ENCODE measurements around the gene RHOF.

RHOF gene

DNA sequence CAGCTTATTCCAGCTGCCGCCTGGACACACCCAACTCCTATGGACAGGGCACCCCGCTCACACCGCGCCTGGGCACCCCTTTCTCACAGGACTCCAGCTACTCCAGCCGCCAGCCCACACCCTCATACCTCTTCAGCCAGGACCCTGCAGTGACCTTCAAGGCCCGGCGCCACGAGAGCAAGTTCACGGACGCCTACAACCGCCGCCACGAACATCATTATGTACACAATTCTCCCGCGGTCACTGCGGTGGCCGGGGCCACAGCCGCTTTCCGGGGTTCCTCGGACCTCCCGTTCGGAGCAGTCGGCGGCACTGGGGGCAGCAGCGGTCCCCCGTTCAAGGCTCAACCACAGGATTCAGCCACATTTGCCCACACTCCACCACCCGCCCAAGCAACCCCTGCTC, 16.2 kb upstream of the RHOF start:
- WGBS, result 93% methylated on average over 27 of the region's 27 CpGs
- peaks cover 43% of the 10 kb centered on the region for H3K36me3 ChIP-seq (ENCODE audit: insufficient read depth, low read length)
- no peak overlapping the region for H3K9ac ChIP-seq (ENCODE audit: low read depth, low read length)
- H3K27me3 ChIP-seq (ENCODE audit: insufficient read depth, low read length), result no peaks in the 10 kb centered on the region
- H3K27ac ChIP-seq (ENCODE audit: low read depth, low read length), result no peak overlapping the region
- peaks cover 23% of the 10 kb centered on the region for H3K4me1 ChIP-seq (ENCODE audit: insufficient read depth, low read length)
- H3K4me3 ChIP-seq (ENCODE audit: low read length), result no peak overlapping the region
- H3K9me3 ChIP-seq (ENCODE audit: insufficient read depth, low read depth, low read length), result no peaks in the 10 kb centered on the region

DNA sequence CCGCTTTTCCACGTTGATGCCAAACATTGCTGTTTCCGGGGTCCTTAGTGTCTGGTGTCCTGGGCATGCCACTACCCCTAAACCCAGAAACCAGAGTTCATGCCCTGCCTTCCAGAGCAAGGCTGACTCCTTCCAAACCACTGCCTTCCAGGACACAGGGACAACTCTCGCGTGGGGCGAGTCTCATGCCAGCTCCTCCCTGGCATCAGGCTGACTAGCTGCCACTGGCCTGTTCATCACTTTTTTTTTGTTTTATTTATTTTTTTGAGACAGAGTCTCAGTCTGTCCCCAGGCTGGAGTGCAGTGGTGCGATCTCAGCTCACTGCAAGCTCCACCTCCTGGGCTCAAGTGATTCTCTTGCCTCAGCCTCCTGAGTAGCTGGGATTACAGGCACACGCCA, 15.1 kb upstream of the RHOF start:
- no peaks in the 10 kb centered on the region for H3K9me3 ChIP-seq (ENCODE audit: insufficient read depth, low read depth, low read length)
- H3K27me3 ChIP-seq (ENCODE audit: insufficient read depth, low read length), result no peaks in the 10 kb centered on the region
- H3K36me3 ChIP-seq (ENCODE audit: insufficient read depth, low read length), result peaks cover 39% of the 10 kb centered on the region
- no peak overlapping the region for H3K27ac ChIP-seq (ENCODE audit: low read depth, low read length)
- 94% methylated on average over 8 of the region's 8 CpGs for WGBS
- H3K4me3 ChIP-seq (ENCODE audit: low read length), result no peak overlapping the region
- H3K4me1 ChIP-seq (ENCODE audit: insufficient read depth, low read length), result peaks cover 23% of the 10 kb centered on the region
- no peak overlapping the region for H3K9ac ChIP-seq (ENCODE audit: low read depth, low read length)

DNA sequence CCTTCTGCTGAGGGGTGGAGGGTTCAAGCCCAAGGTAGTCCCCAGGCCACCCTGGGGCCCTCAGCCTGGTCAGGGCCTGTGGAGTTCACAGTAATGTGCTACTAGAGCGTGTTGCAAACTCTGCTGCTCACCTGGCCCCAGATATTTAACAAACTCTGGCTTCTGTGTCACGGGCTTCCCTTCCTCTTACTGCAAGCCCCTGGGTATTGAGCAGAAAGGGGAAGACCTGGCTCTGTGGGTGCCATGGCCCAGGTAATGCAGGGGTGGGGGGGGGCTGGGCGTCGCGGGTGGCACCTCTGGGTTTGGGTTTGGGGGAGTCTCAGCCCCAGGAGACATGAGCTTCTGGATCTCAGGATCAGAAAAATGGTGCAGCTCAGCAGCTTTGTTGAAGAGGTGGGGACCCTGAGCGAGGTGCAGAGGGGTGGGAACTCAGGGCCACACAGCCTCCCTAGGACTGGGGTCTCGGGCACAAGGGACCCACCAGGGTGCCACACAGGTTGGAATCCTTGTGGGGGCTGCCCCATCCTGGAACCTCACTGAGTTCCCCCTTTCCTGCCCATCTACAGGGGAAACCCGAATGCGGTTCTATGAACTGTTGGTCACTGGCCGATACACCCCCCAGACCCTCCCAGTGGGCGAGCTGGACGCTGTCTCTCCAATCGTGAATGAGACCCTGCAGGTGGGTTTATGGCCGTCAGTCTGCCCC, 14.3 kb upstream of the RHOF start:
- no peaks in the 10 kb centered on the region for H3K9me3 ChIP-seq (ENCODE audit: insufficient read depth, low read depth, low read length)
- H3K27ac ChIP-seq (ENCODE audit: low read depth, low read length), result no peak overlapping the region
- H3K27me3 ChIP-seq (ENCODE audit: insufficient read depth, low read length), result no peaks in the 10 kb centered on the region
- peaks cover 35% of the 10 kb centered on the region for H3K36me3 ChIP-seq (ENCODE audit: insufficient read depth, low read length)
- 86% methylated on average over 14 of the region's 14 CpGs for WGBS
- peaks cover 23% of the 10 kb centered on the region for H3K4me1 ChIP-seq (ENCODE audit: insufficient read depth, low read length)
- H3K4me3 ChIP-seq (ENCODE audit: low read length), result no peak overlapping the region
- no peak overlapping the region for H3K9ac ChIP-seq (ENCODE audit: low read depth, low read length)

DNA sequence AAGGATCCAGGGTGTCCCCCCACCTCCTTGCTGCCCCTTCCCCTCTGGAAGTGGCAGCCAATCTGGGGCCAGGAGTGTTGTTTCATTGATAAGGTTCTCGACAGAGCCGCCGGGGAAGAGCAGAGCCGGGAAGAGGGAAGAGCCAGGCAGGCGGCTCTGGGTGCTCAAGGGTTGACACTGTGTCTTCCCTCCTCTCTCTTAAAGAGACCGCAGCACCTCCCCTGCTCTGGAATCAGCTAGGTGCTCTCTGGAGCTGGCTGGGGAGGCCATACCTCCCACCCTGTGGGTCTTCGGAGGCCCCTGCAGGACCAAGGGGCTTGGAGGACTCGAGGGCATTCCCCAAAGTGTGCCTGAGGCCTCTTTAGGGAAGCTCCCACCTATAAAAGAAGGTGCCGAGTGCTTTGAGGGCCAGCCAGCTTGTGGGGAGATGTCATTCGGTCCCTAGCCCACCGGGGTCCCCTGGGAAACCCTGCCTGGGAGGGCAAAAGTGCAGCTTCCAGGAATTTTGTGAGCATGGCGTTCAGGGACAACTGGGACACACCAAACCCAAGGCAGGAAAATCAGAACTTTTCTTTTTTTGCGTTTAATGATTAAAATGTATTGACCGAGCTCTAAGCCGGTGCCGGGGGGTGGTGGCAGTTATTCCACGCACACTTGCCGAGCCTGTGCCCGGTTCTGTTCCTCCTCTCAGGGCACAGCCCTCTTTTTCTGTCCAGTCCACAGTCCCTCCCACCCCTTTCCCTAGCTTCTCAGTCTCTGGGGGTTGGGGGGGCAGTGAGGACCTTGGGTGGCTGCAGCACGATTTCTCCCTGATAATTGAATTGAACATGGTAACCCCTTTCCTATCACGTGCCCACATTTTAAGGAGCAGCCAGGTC, 13.3 kb upstream of the RHOF start:
- Histone ChIP-seq H3K4me3 (ENCODE audit: low read length) (peak overlapping the region; percentile 78), H3K36me3 (ENCODE audit: insufficient read depth, low read length) (peaks cover 35% of the 10 kb centered on the region), H3K27me3 (ENCODE audit: insufficient read depth, low read length) (no peaks in the 10 kb centered on the region), H3K27ac (ENCODE audit: low read depth, low read length) (no peak overlapping the region), H3K4me1 (ENCODE audit: insufficient read depth, low read length) (peaks cover 23% of the 10 kb centered on the region), H3K9me3 (ENCODE audit: insufficient read depth, low read depth, low read length) (no peaks in the 10 kb centered on the region), H3K9ac (ENCODE audit: low read depth, low read length) (no peak overlapping the region)
- WGBS, result 56% methylated on average over 21 of the region's 21 CpGs

DNA sequence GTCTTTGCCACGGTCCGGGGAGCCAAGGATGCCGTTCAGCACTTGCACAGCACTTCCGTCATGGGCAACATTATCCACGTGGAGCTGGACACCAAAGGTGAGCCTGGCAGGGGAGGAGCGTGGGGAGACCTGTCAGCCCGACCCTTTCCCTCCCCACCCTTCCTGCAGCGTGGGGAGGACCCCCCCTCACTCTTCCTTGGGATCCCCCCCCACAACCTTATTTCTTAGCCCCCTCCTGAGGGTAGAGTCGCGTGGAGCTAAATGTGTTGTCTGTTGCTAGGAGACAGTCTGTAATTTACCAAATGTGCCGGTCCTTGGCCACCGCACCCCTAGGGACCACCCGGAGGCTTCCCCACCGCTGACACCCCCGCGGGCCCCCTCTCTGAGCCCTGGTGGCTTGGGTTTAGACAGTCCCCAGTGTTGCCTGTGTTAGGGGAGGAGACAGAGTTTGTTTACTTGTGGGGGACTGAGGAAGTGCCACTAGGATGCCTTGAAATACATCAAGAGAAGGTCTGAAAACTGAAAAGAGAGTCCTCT, 12.6 kb upstream of the RHOF start:
- WGBS, result 23% methylated on average over 14 of the region's 16 CpGs
- H3K4me1 ChIP-seq (ENCODE audit: insufficient read depth, low read length), result peaks cover 22% of the 10 kb centered on the region
- no peaks in the 10 kb centered on the region for H3K9me3 ChIP-seq (ENCODE audit: insufficient read depth, low read depth, low read length)
- H3K9ac ChIP-seq (ENCODE audit: low read depth, low read length), result no peak overlapping the region
- no peak overlapping the region for H3K27ac ChIP-seq (ENCODE audit: low read depth, low read length)
- peak overlapping the region; percentile 78 for H3K4me3 ChIP-seq (ENCODE audit: low read length)
- H3K36me3 ChIP-seq (ENCODE audit: insufficient read depth, low read length), result peaks cover 34% of the 10 kb centered on the region
- no peaks in the 10 kb centered on the region for H3K27me3 ChIP-seq (ENCODE audit: insufficient read depth, low read length)

DNA sequence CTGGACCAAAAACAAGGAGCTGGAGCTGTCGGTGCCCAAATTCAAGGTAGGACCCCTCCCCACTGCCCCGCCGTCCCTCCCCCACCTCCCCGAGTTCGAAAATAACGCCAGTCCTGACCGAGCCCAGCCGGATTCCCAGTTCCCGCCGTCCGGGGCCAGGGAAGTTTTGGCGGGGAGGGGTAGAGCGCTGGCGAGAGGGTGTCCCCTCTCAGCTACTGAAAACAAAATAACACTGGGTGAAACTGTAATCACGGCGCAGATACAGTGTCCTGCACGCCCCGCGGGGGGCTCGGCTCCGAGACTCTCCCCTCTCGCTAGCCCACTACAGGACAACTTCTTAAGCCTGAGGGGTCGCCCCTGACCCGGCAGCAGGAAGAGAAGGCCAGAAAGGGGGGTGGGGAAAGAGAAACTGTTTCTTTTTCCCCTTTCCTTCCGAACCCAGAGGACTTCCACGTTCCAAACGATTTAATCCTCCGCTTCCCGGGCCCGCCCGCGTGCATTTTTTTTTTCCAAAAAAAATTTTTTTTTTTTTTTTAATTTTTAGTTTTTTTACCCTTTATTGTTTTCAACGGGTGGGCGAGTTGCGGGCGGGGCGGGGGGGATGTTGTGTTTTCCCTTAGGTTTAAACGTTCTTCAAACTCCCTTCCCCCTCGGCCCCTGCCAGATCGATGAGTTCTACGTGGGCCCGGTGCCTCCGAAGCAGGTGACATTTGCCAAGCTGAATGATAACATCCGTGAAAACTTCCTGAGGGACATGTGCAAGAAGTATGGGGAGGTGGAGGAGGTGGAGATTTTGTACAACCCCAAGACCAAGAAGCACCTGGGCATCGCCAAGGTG, 11.9 kb upstream of the RHOF start:
- Histone ChIP-seq H3K36me3 (ENCODE audit: insufficient read depth, low read length) (peaks cover 28% of the 10 kb centered on the region), H3K27ac (ENCODE audit: low read depth, low read length) (no peak overlapping the region; the same call in 1 of the 2 replicates), H3K9ac (ENCODE audit: low read depth, low read length) (peak overlapping the region; percentile 57), H3K27me3 (ENCODE audit: insufficient read depth, low read length) (no peaks in the 10 kb centered on the region), H3K4me3 (ENCODE audit: low read length) (peak overlapping the region; percentile 78), H3K9me3 (ENCODE audit: insufficient read depth, low read depth, low read length) (no peaks in the 10 kb centered on the region), H3K4me1 (ENCODE audit: insufficient read depth, low read length) (peaks cover 17% of the 10 kb centered on the region)
- WGBS, result 5% methylated on average over 35 of the region's 45 CpGs

DNA sequence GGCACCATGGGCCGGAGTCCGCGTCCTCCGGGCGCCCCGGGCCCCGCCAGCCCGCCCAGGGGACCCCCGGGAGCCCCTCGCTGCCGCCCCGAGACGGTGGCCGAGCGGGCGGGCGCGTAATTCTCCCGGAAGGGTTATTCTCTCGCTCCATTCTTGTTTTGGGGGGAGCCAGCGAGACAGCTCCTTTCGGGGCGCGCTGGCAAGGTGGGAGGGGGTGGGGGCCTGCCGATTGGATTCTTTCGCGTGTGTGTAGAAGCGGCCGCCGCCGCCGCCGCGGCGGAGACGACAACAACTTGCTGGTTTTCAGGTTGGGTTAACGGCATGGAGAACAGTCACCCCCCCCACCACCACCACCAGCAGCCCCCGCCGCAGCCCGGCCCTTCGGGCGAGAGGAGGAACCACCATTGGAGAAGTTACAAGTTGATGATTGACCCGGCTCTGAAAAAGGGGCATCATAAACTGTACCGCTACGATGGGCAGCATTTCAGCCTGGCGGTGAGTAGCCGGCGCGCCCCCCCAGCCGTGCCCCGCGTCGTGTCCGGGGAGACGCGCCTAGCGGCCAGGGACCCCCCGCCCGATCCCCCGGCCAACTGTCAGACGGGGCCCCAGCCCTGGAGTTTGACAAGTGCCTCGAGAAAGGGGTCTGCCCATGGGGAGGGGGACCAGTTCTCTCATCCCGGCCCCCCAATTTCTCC, 11.1 kb upstream of the RHOF start:
- H3K27ac ChIP-seq (ENCODE audit: low read depth, low read length), result peak overlapping the region; percentile 18; the same call in 1 of the 2 replicates

DNA sequence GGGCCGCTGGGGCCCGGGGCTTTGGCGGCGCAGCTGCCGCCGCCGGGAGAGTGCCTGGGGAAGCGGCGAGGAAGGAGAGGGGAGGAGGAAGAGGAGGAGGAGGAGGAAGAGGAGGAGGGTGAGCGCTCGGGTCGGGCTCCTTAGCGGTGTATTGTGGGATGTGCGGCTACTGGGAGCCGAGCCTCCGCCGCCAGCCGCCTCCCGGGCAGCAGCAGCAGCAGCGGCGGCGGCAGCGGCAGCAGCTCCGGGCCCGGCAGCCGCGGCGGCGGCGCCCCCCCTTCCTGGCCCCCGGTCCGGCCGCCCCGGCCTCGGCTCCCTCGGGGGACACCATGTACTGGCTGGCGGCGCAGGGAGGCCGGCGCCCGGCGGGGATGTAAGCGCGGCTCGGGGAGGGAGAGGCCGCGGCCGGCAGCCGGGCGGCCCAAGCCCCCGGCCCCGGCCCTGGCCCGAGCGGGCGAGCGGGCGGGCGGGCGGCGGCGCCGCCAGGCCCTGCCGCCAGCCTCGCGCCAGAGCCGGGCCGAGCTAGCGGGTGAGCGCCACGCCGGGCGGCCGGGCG, 10.5 kb upstream of the RHOF start, which contains the start of gene SETD1B:
Gene SETD1B, plus strand, starts transcription at position 149 of the 556 bp plus-strand sequence. CDS start 729 bp downstream, outside the sequence.
- H3K4me1 ChIP-seq (ENCODE audit: insufficient read depth, low read length), result peaks cover 21% of the 10 kb centered on the region
- H3K36me3 ChIP-seq (ENCODE audit: insufficient read depth, low read length), result peaks cover 16% of the 10 kb centered on the region
- no peaks in the 10 kb centered on the region for H3K27me3 ChIP-seq (ENCODE audit: insufficient read depth, low read length)
- peak within 1 kb of the TSS; percentile 99 for H3K9ac ChIP-seq (ENCODE audit: low read depth, low read length)
- H3K27ac ChIP-seq (ENCODE audit: low read depth, low read length), result peak within 1 kb of the TSS; percentile 99
- 1% methylated on average over 74 of the region's 74 CpGs for WGBS
- no peaks in the 10 kb centered on the region for H3K9me3 ChIP-seq (ENCODE audit: insufficient read depth, low read depth, low read length)
- H3K4me3 ChIP-seq (ENCODE audit: low read length), result peak within 1 kb of the TSS; percentile 78

More for the DNA sequence above, 11.1 kb upstream of the RHOF start:
- Histone ChIP-seq H3K9ac (ENCODE audit: low read depth, low read length) (peak overlapping the region; percentile 57), H3K9me3 (ENCODE audit: insufficient read depth, low read depth, low read length) (no peaks in the 10 kb centered on the region), H3K36me3 (ENCODE audit: insufficient read depth, low read length) (peaks cover 21% of the 10 kb centered on the region), H3K4me3 (ENCODE audit: low read length) (peak overlapping the region; percentile 78), H3K27me3 (ENCODE audit: insufficient read depth, low read length) (no peaks in the 10 kb centered on the region), H3K4me1 (ENCODE audit: insufficient read depth, low read length) (peaks cover 17% of the 10 kb centered on the region)
- WGBS, result under 1% methylated on average over 63 of the region's 63 CpGs

DNA sequence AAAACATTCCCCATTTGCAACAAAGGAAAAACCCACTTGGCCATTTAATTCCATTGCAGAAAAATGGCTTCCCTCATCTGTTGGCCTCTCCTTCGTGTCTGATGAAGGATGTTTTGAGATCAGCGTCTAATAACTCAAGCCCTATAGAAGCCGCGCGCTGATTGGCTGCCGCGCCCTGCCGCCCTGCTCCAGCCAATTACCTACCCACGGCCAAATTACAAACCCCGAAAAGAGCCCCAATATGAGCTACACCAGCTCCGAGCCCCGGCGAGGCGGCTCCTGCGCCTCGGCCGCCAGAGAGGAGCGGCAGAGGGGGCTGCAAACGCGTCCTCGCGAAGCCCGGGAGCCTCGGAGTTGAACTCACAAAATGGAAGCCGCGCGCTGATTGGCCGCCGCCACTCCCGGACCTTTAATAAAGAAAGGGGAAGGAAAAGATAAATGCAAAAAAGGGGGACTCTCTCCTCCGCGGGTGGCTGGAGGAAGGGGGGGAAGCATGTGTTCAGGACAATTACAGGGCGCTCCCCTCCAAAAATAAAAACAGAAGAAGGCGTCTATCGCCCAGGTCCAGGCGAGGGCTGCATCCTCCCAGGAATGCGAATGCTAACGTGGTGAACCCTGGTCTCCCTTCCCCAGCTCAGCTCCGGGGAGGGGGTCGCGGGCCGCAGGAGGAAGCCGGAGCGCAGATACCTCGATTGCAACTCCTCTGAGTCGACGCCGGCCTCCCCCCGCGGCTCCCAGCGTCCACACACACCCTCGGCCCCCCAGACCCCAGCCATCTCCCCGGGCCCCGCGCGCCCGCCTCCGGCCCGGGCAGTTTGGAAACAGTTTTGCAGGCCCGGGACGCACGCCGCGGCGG, 9.6 kb upstream of the RHOF start:
- Histone ChIP-seq H3K9ac (ENCODE audit: low read depth, low read length) (peak overlapping the region; percentile 99), H3K4me3 (ENCODE audit: low read length) (peak overlapping the region; percentile 78), H3K9me3 (ENCODE audit: insufficient read depth, low read depth, low read length) (no peaks in the 10 kb centered on the region), H3K27ac (ENCODE audit: low read depth, low read length) (peak overlapping the region; percentile 99), H3K27me3 (ENCODE audit: insufficient read depth, low read length) (no peaks in the 10 kb centered on the region), H3K36me3 (ENCODE audit: insufficient read depth, low read length) (peaks cover 14% of the 10 kb centered on the region), H3K4me1 (ENCODE audit: insufficient read depth, low read length) (peaks cover 30% of the 10 kb centered on the region)
- under 1% methylated on average over 65 of the region's 65 CpGs for WGBS
